WTC11 (cell line): ENCODE data around the gene TMC1.

Experiments
- ATF1 ChIP-seq: sonication (generic); formaldehyde crosslinking; IDR thresholded peaks from 2 replicates; pipeline ENCODE4 v1.8.1; 2023; ENCODE audit warnings: mild to moderate bottlenecking, moderate library complexity, missing genetic modification reagents
- CTCF ChIP-seq: fragments of 200-600 bp; IDR thresholded peaks from 2 replicates; pipeline ENCODE4 v1.8.0; 2022; ENCODE audit warnings: antibody characterized with exemption
- JUN ChIP-seq: sonication (generic); formaldehyde crosslinking; IDR thresholded peaks from 2 replicates; pipeline ENCODE4 v1.8.0; 2023; ENCODE audit warnings: mild to moderate bottlenecking, missing genetic modification reagents
- NFE2L1 ChIP-seq: sonication (generic); formaldehyde crosslinking; IDR thresholded peaks from 2 replicates; pipeline ENCODE4 v1.8.1; 2023; ENCODE audit warnings: missing genetic modification reagents
- NFYB ChIP-seq: sonication (generic); formaldehyde crosslinking; conservative IDR thresholded peaks from 2 replicates; pipeline ENCODE4 v1.8.0; 2022; ENCODE audit warnings: low read depth, missing genetic modification reagents
- USF2 ChIP-seq: sonication (generic); formaldehyde crosslinking; IDR thresholded peaks from 2 replicates; pipeline ENCODE4 v1.8.1; 2023; ENCODE audit warnings: mild to moderate bottlenecking, missing genetic modification reagents, moderate library complexity
- ZNF121 ChIP-seq: sonication (generic); formaldehyde crosslinking; IDR thresholded peaks from 2 replicates; pipeline ENCODE4 v1.8.0; 2023; ENCODE audit warnings: missing genetic modification reagents
- ZNF416 ChIP-seq: fragments of 250-450 bp; sonication (Bioruptor Pico); IDR thresholded peaks from 2 replicates; pipeline ENCODE4 v1.9.0; 2021; ENCODE audit warnings: mild to moderate bottlenecking, inconsistent platforms
- ZNF671 ChIP-seq: fragments of 250-450 bp; sonication (Bioruptor Pico); IDR thresholded peaks from 2 replicates; pipeline ENCODE4 v1.8.0; 2021; ENCODE audit warnings: mild to moderate bottlenecking
- TF ChIP-seq, protein P1 (sequence below): fragments of 250-450 bp; sonication (Bioruptor Pico); IDR thresholded peaks from 2 replicates; pipeline ENCODE4 v1.9.0; 2021; ENCODE audit warnings: mild to moderate bottlenecking, borderline replicate concordance
- TF ChIP-seq, protein P2 (sequence below): sonication (generic); formaldehyde crosslinking; IDR thresholded peaks from 2 replicates; pipeline ENCODE4 v1.8.0; 2022; ENCODE audit warnings: missing genetic modification reagents
- TF ChIP-seq, protein P3 (sequence below): sonication (generic); formaldehyde crosslinking; IDR thresholded peaks from 2 replicates; pipeline ENCODE4 v1.8.0; 2022; ENCODE audit warnings: mild to moderate bottlenecking, missing genetic modification reagents

DNA sequence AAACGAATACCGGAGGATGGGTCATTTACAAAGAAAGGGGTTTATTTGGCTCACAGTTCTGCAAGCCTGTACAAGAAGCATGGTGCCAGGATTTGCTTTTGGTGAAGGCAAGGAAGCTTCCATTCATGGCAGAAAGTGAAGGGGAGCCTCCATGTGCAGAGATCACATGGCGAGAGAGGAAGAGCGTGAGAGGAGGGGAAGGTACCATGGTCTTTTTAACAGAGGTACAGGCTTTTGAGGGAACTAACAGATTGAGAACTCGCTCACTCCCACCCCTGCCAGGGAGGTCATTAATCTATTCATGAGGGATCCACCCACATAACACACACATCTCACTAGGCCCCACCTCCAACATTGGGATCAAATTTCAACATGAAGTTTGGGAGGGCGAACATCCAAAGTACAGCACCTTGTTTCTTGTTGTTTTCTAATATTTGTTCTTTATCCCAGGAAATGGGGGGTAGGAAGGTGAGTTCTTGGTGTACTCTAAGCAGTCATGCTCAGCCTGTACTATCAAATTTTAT, 18.5 kb downstream of the TMC1 start:
- no peak for TF ChIP-seq CTCF
- TF ChIP-seq ATF1 (CRISPR knock-in tag) = no peak
- TF ChIP-seq ZNF416 (CRISPR knock-in tag) = no peak
- TF ChIP-seq, protein P1, sequence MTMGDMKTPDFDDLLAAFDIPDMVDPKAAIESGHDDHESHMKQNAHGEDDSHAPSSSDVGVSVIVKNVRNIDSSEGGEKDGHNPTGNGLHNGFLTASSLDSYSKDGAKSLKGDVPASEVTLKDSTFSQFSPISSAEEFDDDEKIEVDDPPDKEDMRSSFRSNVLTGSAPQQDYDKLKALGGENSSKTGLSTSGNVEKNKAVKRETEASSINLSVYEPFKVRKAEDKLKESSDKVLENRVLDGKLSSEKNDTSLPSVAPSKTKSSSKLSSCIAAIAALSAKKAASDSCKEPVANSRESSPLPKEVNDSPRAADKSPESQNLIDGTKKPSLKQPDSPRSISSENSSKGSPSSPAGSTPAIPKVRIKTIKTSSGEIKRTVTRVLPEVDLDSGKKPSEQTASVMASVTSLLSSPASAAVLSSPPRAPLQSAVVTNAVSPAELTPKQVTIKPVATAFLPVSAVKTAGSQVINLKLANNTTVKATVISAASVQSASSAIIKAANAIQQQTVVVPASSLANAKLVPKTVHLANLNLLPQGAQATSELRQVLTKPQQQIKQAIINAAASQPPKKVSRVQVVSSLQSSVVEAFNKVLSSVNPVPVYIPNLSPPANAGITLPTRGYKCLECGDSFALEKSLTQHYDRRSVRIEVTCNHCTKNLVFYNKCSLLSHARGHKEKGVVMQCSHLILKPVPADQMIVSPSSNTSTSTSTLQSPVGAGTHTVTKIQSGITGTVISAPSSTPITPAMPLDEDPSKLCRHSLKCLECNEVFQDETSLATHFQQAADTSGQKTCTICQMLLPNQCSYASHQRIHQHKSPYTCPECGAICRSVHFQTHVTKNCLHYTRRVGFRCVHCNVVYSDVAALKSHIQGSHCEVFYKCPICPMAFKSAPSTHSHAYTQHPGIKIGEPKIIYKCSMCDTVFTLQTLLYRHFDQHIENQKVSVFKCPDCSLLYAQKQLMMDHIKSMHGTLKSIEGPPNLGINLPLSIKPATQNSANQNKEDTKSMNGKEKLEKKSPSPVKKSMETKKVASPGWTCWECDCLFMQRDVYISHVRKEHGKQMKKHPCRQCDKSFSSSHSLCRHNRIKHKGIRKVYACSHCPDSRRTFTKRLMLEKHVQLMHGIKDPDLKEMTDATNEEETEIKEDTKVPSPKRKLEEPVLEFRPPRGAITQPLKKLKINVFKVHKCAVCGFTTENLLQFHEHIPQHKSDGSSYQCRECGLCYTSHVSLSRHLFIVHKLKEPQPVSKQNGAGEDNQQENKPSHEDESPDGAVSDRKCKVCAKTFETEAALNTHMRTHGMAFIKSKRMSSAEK (CRISPR knock-in tag) = no peak
- no peak for TF ChIP-seq NFYB (CRISPR knock-in tag)
- no peak for TF ChIP-seq USF2 (CRISPR knock-in tag)
- no peak for TF ChIP-seq ZNF671 (CRISPR knock-in tag)
- TF ChIP-seq, protein P2, sequence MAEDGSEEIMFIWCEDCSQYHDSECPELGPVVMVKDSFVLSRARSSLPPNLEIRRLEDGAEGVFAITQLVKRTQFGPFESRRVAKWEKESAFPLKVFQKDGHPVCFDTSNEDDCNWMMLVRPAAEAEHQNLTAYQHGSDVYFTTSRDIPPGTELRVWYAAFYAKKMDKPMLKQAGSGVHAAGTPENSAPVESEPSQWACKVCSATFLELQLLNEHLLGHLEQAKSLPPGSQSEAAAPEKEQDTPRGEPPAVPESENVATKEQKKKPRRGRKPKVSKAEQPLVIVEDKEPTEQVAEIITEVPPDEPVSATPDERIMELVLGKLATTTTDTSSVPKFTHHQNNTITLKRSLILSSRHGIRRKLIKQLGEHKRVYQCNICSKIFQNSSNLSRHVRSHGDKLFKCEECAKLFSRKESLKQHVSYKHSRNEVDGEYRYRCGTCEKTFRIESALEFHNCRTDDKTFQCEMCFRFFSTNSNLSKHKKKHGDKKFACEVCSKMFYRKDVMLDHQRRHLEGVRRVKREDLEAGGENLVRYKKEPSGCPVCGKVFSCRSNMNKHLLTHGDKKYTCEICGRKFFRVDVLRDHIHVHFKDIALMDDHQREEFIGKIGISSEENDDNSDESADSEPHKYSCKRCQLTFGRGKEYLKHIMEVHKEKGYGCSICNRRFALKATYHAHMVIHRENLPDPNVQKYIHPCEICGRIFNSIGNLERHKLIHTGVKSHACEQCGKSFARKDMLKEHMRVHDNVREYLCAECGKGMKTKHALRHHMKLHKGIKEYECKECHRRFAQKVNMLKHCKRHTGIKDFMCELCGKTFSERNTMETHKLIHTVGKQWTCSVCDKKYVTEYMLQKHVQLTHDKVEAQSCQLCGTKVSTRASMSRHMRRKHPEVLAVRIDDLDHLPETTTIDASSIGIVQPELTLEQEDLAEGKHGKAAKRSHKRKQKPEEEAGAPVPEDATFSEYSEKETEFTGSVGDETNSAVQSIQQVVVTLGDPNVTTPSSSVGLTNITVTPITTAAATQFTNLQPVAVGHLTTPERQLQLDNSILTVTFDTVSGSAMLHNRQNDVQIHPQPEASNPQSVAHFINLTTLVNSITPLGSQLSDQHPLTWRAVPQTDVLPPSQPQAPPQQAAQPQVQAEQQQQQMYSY = no peak
- no peak for TF ChIP-seq ZNF121 (CRISPR knock-in tag)
- TF ChIP-seq JUN (CRISPR knock-in tag) = no peak
- TF ChIP-seq NFE2L1 (CRISPR knock-in tag) = no peak
- TF ChIP-seq, protein P3, sequence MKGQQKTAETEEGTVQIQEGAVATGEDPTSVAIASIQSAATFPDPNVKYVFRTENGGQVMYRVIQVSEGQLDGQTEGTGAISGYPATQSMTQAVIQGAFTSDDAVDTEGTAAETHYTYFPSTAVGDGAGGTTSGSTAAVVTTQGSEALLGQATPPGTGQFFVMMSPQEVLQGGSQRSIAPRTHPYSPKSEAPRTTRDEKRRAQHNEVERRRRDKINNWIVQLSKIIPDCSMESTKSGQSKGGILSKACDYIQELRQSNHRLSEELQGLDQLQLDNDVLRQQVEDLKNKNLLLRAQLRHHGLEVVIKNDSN = no peak
